HG03135 (cell line): ENCODE results near the gene STRBP.
A peak's percentile ranks its signal among the peaks of the same experiment; 100 is the strongest.
"Not testable (repeated sequence)": the region's sequence is repeated elsewhere in the genome, so short reads cannot be mapped to it uniquely, and the experiment has no call there.

ENCODE experiments used
- ATAC-seq: cut with Tn5 transposase; IDR thresholded peaks from one replicate; pipeline ENCODE4 v1.9.1; 2021; ENCODE audit warnings: mild to moderate bottlenecking, moderate library complexity; ENCODE audit not compliant: unreplicated experiment

The STRBP gene

DNA sequence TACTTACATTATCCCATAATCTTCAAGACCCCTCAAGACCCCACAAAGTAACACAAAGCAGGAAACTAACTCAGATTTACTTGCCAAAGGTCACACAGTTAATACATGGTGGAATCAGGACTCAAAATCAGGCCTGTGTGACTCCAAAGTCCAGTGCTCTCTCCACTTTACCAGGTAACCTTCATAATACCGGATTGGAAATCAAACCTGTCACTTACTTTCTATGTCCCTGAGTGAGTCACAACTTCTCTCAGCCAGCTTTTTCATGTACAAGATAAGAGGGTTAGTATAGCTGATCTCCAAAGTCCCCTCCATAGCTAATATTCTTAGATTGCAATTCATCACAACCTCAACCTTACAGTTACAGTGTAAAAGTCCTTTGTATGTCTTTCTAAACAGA is 17.1 kb downstream of the STRBP start:
- no peak for ATAC-seq

DNA sequence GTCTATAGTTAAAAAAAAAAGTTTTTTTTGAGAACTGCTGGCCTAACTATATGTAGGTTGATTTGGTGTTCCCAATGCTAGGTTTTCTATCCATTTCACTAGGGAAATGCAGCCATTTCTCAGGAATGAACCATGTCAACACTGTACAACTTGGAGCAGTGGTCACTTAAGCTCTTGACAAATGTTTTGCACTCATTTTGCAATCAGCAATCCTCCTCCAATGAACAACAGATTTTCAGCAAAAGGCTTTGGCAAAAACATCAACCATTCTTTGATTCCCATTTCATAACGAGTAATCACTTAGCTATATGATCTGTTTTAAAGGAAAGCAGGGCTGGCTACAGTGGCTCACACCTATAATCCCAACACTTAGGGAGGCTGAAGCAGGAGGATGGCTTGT is 17.9 kb downstream of the STRBP start:
- ATAC-seq = no peak

DNA sequence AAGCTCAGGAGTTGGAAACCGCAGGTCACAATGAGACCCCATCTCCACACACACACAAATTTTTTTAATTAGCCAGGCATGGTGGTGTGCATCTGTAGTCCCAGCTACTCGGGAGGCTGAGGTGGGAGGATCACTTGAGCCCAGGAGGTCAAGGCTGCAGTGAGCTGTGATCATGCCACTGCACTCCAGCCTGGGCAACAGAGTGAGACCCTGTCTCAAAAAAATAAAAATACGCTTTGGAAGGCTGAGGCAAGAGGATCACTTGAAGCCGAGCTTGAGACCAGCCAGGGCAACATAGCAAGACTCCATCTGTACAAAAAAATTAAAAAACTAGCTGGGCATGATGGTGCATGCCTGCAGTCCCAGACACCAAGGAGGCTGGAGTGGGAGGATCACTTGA is 19.2 kb downstream of the STRBP start:
- ATAC-seq = not testable (repeated sequence)

DNA sequence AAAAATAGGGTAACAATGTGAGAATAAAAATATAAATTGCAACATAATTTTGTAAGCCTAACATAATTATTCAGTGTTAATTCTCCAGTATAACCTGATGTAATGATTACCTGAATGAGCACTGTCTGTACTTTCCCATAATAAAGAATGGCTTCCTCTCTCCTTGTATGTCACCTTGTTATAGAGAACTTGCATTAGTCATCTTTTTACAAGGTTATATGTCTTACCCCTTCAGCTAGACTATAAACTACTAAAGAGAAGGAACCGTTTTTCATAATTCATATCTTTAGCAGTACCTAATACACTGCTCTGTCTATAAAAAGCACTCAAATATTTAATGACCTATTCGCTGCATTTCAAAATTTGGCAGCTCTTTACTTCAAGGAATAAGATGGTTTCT is 19.8 kb downstream of the STRBP start:
- ATAC-seq = no peak

DNA sequence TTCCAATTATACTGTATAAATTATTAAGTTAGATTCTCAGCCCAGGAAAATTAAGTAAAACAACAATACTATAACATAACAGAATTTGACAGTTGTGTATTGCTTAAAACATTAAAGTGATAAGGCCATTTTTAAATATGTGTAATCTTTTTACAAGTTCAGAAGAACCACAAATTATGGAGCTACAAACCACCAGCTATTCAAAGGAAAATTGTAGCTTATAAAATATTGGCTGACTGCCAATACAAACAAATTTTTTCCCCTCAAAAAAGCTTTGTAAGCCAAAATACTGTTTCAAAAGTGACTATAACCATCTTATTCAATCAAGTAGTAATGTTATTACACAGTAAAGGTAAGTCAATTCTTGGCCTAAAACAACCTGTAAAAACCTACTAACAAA is 21.9 kb downstream of the STRBP start:
- ATAC-seq = no peak

DNA sequence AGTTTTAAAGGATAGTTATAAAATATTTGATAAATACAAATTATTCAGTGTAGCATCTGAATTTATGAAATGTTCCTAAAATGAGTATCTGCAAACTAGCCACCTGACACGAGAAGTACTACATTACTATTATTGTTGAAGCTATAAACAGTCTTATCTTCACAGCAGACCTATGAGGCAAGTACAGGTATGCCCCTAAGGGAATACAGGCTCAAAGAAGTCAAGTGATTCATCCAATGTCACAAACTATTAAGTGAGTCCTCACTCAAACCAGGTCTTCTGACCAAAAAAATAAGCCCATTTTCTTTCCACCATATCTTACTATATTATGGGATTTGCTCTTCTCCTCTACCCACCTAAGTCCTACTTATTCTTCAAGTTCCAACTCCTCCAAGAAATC is 28.7 kb downstream of the STRBP start:
- no peak for ATAC-seq

DNA sequence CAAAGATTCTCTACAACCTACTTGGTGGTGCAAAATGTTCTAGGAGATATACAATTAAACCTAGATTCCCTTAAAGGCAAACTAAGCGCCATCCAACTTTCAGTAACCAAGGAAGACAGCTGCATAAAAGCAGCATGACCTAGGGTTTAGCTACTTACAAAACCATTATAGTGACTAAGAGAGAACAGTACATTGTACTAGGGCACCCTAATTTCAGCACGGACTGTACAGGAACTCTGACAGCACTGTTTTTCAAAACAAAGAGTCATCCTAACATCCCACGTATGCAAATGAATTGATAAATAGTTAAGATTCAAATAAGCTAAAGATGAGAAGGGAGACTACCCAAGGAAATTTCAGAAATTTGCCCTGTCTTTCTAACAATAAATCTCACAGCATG is 30.0 kb downstream of the STRBP start:
- ATAC-seq = no peak

DNA sequence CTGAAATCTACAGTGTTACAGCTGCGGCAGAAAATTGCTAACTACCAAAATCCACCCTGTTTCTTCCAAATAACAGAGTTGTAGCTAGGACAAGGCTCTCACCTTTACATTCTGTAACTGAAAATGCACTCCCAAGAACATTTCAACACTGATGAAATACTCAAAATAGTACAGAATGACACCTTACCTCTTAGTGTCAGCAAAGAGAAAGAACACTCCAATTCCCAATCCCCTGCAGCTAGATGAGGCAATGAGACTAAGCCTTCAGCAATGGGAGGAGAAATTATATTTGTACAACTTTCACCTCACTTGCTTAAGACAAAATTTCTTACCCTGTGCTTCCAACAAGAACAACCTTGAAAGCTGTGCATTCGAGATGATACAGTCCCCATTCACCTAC is 31.2 kb downstream of the STRBP start:
- no peak for ATAC-seq

DNA sequence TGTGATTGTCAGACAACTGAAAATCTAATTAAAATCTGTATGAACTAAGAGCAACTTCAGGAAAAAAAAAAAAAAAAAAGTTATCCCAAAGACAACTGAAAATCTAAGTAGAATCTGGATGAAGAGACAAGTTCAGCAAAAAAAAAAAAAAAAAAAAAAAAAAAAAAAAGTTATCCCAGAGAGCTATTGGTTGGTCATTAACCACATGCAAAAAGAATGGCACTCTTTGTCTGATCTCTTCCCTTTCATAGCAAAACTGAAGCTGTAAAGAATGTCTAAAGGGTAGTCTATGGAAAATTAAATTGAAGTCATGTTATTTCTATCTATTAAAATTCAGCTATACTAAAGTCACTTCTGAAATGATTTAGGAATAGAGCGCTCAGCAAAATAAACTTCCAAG is 32.9 kb downstream of the STRBP start:
- no peak for ATAC-seq

DNA sequence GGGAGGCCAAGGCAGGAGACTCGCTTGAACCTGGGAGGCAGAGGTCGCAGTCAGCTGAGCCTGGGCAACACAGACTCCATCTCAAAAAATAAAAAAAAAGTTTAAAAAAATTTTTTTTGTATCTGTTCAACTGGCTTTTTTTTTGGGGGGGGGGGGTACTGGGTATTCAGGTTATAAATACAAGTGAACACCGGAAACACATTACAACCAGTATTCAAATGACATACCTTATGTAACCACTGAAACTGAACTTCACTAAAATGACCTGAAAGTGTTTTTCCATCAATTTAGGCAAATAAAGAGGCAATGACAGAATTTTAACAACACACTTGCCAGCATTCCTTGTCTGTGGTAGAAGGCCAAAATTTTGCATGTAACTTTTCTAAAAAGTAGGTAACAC is 33.5 kb downstream of the STRBP start:
- ATAC-seq = peak; percentile 50

DNA sequence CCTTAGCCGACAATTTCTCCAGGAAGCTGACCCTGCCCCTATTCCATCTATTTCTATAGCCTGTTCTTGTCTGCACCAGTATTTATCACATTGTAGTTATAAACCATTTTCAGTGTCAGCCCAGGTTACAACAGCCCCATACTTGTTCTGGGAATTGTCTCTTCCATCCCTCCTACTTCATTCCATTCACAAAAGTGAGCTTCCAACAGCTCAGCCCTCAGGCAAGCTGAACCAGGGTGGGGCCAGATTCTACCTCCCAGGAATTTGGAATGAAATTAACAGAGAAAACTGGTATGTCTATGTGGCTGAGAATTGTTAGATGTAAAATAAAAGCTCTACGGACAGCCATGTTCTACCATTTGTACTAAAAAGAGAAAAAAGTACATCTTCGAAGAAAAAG is 36.1 kb downstream of the STRBP start:
- ATAC-seq = no peak

DNA sequence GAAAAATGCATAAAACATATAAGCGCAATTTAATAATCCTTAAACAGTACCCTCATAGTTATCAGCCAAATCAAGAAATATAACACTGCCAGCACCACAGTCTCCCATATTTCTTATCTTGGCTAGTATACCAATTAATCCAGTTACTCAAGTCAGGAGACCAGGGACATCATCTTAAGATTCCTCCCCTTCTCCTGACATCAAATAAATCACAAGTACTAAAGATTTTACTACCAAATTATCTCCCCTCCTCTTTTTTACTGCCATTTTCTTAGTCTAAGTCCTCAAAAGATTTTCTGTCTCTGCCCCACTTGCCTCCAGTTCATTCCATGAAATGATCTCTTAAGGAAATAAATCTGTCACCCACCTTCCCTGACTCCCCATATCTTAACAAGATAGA is 37.0 kb downstream of the STRBP start:
- ATAC-seq = no peak

DNA sequence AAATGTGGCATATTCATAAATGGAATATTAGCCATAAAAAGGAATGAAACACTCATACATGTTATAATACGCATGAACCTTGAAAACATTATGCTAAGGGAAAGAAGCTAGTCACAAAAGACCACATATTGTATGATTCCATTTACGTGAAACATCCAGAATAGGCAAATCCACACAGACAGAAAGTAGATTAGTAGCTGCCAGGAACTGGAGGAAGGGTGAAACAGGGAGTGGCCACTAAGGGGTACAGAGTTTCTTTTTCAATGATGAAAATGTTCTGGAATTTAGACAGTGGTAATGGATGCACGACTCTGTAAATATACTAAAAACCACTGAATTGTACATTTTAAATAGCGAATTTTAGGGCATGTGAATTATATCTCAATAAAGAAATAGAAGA is 39.4 kb downstream of the STRBP start:
- no peak for ATAC-seq

DNA sequence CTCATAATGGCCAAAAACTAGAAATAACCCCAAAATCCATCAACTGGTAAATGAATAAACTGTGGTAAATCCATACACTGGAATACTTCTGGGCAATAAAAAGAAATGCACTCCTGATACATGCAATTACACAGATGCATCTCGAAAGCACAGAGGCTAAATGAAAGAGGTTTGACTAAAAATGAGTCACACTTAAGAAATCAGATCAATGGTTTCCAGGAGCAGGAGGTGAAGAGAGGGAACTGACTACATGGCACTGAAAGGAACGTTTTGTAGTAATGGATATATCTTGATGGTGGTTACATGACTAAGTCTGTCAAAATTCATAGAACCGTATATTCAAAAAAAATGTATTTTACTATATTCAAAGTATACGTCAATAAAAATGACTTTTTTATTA is 42.4 kb downstream of the STRBP start:
- no peak for ATAC-seq

DNA sequence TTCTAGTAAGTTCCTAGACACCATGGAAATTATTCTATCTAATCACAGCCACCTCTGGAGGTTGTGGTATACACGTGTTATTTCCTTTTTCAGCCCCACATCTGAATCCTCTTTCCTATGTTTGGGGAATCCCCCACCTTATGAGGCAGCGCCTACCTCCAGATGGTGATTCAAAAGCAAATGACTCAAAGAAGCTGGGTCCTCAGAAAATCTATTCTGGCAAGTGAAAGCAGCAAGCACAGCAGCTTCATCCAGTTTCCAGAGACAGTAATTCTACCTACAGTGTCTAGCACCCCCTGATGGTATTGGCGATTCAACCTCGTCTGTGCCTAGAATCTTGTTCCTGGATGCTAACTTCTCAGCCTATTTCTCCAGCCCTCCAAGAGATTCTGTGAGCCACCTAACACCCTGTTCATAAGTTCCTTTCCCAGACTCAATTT is 43.0 kb downstream of the STRBP start:
- ATAC-seq = peak; percentile 85

DNA sequence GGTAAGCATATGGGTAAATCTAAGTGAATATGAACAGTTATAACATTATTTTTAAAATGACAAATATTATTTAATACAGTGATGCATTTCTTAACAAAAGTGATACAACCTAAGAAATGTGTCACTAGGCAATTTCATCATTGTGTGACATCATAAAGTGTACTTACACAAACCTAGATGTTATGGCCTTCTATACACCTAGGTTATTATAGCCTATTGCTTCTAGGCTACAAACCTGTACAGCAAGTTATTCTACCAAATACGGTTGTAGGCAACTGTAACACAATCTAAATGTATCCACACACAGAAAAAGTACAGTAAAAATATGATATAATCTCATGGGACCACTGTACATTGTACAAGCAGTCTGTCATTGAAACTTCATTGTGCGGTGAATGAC is 48.3 kb downstream of the STRBP start:
- no peak for ATAC-seq

DNA sequence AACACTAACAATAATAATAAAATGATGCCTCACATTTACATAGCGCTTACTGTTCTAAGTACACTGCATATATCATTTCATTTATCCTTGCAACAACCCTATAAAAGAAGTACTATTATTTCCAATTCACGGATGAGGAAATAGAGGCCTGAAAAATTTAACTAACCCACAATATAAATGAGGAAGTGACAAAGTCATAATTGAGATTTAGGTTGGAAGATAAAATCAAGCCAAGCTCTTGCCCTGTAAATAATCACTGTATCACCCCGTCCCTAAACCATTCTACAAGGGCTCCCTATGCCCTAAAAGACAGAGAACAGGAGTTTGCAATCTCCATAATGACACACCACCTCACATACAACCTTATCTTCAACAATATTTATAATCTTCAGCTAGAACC is 49.6 kb downstream of the STRBP start:
- ATAC-seq = no peak

DNA sequence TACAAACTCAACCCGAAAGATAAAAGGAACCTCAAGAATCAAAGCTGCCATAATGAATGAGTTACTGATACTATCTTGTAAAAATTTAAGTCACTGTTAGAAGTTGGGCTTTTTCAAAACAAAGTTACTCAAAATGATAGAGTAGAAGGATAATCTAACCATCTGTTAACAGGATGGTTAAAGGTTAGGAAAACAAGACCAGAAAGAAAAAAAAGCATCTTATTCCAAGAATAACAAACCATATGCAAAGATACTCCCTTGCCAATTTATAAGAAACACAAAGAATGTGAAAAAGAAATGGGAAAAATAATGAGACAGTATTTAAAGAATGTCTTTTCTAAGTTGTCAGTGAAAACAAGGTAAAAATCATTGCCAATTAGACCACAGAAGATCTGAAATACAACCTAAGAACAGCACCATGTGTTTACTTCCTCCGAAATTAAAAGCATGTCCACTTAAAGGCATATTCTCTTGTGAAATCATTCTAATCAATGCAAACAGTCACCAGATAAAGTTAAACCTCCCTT is 51.2 kb downstream of the STRBP start:
- no peak for ATAC-seq

DNA sequence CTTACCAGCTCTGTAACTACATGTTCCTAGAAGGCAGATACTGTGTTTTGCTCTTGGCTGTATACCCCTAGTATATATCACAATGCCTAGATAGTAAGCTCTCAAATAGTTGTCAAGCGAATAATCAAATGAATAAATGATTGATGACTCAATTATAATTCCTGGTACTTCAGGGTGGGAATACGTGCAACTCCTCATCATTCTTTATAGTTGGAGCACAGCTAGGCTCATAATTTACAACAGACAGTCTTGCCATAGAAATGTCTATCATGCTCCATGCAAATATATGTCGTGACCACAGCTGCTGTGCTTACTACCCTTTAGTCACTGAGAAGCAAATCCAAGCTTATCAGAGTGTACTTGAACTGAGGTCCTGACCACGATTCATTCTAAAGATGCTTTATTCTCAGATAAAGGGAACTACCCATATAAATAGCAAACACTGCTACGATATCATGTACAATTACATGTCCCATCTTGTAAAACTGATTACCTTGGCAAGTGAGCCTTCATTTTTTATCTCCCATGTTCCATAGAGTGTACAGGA is 52.1 kb downstream of the STRBP start:
- ATAC-seq = no peak

DNA sequence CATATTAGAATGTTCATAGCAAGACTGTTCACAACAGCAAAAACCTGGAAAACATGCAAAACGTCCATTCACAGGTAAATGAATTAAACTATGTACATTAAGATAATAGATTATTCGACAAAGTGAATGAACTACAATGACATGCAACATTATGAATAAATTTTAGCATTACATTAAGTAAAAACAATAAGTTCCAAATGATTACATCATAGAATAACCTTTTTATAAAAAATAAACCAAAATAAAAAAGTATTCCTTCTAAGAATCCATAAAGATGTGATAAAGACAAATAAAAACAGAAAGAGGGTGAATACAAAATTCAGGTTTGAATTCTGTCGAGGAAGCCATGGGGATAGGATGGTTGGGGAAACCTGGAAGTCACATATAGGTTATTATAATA is 57.3 kb downstream of the STRBP start:
- ATAC-seq = no peak

DNA sequence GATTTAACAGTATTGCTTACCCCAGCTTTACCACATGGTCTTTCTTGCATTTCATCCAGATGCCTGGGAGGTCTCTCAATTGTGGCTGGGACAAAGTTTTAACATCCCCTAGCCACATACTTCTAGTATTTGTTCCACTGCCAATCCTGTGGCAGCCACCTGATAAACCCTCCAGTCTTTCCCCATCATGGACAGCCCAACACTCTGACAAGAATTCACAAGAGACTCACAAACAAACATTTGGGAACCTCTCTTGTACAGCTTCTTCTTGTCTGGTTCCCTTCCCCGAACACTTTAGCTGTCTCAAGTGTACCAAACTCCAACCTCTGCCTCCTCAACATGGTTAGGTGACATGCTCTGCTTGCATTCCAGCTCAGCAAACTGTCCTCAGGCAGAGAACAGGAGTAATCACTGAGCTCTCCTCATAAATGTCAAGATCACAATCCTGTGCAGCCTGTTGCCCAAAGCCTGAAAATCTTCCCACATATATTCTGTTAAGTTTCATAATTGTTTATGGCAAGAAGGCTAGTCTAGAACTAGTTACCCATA is 59.7 kb downstream of the STRBP start:
- no peak for ATAC-seq

DNA sequence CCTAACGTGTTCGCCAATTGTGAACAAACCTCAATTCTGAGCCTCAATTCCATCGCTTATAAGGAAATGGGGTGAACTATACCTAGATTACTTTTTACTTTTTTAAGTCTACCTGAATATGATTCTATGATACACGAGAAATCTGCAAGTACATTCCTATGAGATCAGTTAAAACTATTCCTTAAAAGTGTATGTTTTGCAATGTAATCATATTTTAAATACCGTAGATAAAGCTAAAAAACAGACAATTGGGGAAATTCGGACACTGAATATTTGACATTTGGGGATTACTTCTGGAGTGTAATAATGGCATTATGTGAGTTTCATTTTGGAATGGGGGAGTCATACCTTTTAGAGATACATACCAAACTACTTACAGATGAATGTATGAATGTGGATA is 62.3 kb downstream of the STRBP start:
- ATAC-seq = no peak

DNA sequence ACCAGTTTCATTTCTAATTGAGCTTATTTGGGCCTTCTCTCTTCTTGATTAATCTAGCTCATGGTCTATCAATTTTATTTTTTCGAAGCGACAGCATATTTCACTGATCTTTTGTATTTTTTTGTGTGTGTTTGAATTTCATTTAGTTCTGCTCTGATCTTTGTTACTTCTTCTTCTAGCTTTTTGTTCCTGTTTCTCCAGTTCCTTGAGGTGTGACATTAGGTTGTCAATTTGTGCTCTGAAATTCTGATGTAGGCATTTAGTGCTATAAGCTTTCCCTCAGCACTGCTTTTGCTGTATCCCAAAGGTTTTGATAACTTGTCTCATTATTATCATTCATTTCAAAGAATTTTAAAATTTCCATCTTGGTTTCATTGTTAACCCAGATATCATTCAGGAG is 67.3 kb downstream of the STRBP start:
- ATAC-seq = no peak
